NB4 (cell line): ENCODE data around the gene EDIL3.

Experiments used
- POLR2A ChIP-seq: IDR thresholded peaks from 2 replicates; pipeline ENCODE4 v1.6.1; 2011; ENCODE audit warnings: mild to moderate bottlenecking; ENCODE audit not compliant: insufficient read length; ENCODE audit errors: extremely low read depth
- TF ChIP-seq, protein P1 (sequence below): IDR thresholded peaks from one replicate; pipeline ENCODE4 v1.5.1; 2012; ENCODE audit warnings: low read depth, low read length
- TF ChIP-seq, protein P2 (sequence below): IDR thresholded peaks from 2 replicates; pipeline ENCODE4 v1.6.1; 2011; ENCODE audit warnings: low read depth, low read length

DNA sequence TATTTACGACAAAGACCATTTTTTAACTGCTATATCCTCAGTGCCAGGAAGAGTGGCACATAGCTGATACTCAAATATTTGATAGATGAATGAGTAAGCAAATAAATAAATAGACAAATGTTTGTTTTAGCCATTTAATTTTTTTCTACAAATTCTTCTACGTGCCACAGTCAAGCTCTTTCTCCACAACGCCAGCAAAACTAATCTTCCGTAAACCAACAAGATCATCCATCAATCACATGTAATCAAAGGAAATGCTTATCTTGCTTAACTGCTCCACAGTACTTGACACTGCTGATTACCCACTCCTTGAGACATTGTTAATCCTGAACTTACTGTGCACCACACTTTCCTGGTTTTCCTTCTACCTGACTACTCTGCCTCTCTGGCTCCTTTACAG lies 136.7 kb downstream of the EDIL3 start:
- no peak for TF ChIP-seq POLR2A
- TF ChIP-seq, protein P1, sequence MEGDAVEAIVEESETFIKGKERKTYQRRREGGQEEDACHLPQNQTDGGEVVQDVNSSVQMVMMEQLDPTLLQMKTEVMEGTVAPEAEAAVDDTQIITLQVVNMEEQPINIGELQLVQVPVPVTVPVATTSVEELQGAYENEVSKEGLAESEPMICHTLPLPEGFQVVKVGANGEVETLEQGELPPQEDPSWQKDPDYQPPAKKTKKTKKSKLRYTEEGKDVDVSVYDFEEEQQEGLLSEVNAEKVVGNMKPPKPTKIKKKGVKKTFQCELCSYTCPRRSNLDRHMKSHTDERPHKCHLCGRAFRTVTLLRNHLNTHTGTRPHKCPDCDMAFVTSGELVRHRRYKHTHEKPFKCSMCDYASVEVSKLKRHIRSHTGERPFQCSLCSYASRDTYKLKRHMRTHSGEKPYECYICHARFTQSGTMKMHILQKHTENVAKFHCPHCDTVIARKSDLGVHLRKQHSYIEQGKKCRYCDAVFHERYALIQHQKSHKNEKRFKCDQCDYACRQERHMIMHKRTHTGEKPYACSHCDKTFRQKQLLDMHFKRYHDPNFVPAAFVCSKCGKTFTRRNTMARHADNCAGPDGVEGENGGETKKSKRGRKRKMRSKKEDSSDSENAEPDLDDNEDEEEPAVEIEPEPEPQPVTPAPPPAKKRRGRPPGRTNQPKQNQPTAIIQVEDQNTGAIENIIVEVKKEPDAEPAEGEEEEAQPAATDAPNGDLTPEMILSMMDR, result no peak
- TF ChIP-seq, protein P2, sequence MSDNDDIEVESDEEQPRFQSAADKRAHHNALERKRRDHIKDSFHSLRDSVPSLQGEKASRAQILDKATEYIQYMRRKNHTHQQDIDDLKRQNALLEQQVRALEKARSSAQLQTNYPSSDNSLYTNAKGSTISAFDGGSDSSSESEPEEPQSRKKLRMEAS, result no peak
